Thyroid gland (tissue), 4 donors: Measurements from ENCODE around the gene KIRREL3.

Source experiments
- POLR2A ChIP-seq, 2 donors: fragments of 450-650 bp; IDR thresholded peaks; one replicate each; pipeline ENCODE4 v1.6.1; 2017; ENCODE audit warnings: antibody characterized with exemption in 2 of 2, mild to moderate bottlenecking in 2 of 2, moderate library complexity in 1 of 2
- TF ChIP-seq, protein P1 (sequence below), 6 experiments: fragments of 200-600 bp in 3 of 6; fragments of 450-650 bp in 3 of 6; sonication (generic) in 3 of 6; IDR thresholded peaks; one replicate each; pipeline ENCODE4 v1.5.1; 2016 to 2019; ENCODE audit warnings: antibody characterized with exemption in 6 of 6, mild to moderate bottlenecking in 2 of 6, inconsistent platforms in 1 of 6, moderate library complexity in 1 of 6

DNA sequence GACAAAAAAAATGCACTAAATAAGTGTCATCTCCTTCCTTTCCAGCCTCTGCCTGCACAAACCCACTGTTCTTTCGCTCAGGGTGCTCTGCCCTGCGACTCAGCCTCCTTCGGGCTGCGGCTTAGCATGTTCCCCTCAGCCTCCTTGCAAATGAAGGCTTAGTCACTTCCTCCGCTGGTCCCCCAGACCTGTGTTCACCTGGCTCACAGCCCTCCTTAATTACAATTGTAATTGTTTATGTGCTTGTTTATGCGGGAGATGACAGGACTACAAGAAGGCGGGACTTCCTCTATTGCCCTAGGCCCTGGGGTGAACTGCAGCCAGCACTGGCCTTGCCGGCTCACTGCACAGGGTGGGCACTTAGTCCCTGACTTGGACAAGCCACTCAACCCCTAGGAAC lies 303.6 kb downstream of the KIRREL3 start:
- TF ChIP-seq, protein P1, sequence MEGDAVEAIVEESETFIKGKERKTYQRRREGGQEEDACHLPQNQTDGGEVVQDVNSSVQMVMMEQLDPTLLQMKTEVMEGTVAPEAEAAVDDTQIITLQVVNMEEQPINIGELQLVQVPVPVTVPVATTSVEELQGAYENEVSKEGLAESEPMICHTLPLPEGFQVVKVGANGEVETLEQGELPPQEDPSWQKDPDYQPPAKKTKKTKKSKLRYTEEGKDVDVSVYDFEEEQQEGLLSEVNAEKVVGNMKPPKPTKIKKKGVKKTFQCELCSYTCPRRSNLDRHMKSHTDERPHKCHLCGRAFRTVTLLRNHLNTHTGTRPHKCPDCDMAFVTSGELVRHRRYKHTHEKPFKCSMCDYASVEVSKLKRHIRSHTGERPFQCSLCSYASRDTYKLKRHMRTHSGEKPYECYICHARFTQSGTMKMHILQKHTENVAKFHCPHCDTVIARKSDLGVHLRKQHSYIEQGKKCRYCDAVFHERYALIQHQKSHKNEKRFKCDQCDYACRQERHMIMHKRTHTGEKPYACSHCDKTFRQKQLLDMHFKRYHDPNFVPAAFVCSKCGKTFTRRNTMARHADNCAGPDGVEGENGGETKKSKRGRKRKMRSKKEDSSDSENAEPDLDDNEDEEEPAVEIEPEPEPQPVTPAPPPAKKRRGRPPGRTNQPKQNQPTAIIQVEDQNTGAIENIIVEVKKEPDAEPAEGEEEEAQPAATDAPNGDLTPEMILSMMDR (IDR thresholded peaks at IDR 0.05) = no peak
- no peak for TF ChIP-seq POLR2A (IDR thresholded peaks at IDR 0.05)
